ENCODE measurements around the gene MTHFD1L. TPM values are rescaled to one million over a fixed set of nuclear protein-coding genes. Genes with fewer than 3 reads are reported as not detected.

MTHFD1L gene
- total RNA-seq, 4 donors from 2014 or later, result 4.3 to 23.1 (median 4.7) TPM

GRCh38 chr6:151087861-151088598 is 222.5 kb downstream of the MTHFD1L start:
- Histone ChIP-seq H3K4me3 (no peak overlapping the region), H3K4me1 (no peaks in the 10 kb centered on the region), H3K36me3 (no peaks in the 10 kb centered on the region), H3K27ac (no peak overlapping the region), H3K9me3 (no peaks in the 10 kb centered on the region), H3K27me3 (no peaks in the 10 kb centered on the region)
- TF ChIP-seq CTCF (IDR thresholded peaks at IDR 0.05) (no peak), POLR2A (IDR thresholded peaks at IDR 0.05) (no peak)
- no peak for DNase-seq

- DNase-seq, result no peak
- Histone ChIP-seq H3K4me3 (no peak overlapping the region), H3K9me3 (no peaks in the 10 kb centered on the region), H3K27ac (no peak overlapping the region), H3K4me1 (no peaks in the 10 kb centered on the region), H3K27me3 (no peaks in the 10 kb centered on the region), H3K36me3 (no peaks in the 10 kb centered on the region)
- no peak for TF ChIP-seq CTCF (IDR thresholded peaks at IDR 0.05)
- TF ChIP-seq POLR2A (IDR thresholded peaks at IDR 0.05), result no peak
Measured at GRCh38 chr6:151088599-151088935, 223.1 kb downstream of the MTHFD1L start.

GRCh38 chr6:151088963-151089362 is 223.5 kb downstream of the MTHFD1L start:
- no peaks in the 10 kb centered on the region for H3K27me3 ChIP-seq
- no peak overlapping the region for H3K27ac ChIP-seq
- no peak for DNase-seq
- H3K4me3 ChIP-seq, result no peak overlapping the region
- no peaks in the 10 kb centered on the region for H3K9me3 ChIP-seq
- H3K4me1 ChIP-seq, result no peaks in the 10 kb centered on the region
- no peaks in the 10 kb centered on the region for H3K36me3 ChIP-seq
- TF ChIP-seq CTCF (IDR thresholded peaks at IDR 0.05), result no peak
- no peak for TF ChIP-seq POLR2A (IDR thresholded peaks at IDR 0.05)

GRCh38 chr6:151089978-151090377 is 224.5 kb downstream of the MTHFD1L start:
- DNase-seq, result no peak
- Histone ChIP-seq H3K36me3 (no peaks in the 10 kb centered on the region), H3K9me3 (no peaks in the 10 kb centered on the region), H3K4me3 (no peak overlapping the region), H3K4me1 (no peaks in the 10 kb centered on the region), H3K27ac (no peak overlapping the region), H3K27me3 (no peaks in the 10 kb centered on the region)
- no peak for TF ChIP-seq CTCF (IDR thresholded peaks at IDR 0.05)
- TF ChIP-seq POLR2A (IDR thresholded peaks at IDR 0.05), result no peak

GRCh38 chr6:151091571-151091970 is 226.1 kb downstream of the MTHFD1L start:
- H3K36me3 ChIP-seq, result no peaks in the 10 kb centered on the region
- H3K27ac ChIP-seq, result no peak overlapping the region
- H3K4me1 ChIP-seq, result no peaks in the 10 kb centered on the region
- no peaks in the 10 kb centered on the region for H3K9me3 ChIP-seq
- no peak overlapping the region for H3K4me3 ChIP-seq
- no peaks in the 10 kb centered on the region for H3K27me3 ChIP-seq
- no peak for DNase-seq
- TF ChIP-seq POLR2A (IDR thresholded peaks at IDR 0.05), result no peak
- no peak for TF ChIP-seq CTCF (IDR thresholded peaks at IDR 0.05)

- no peaks in the 10 kb centered on the region for H3K27me3 ChIP-seq
- H3K4me1 ChIP-seq, result no peaks in the 10 kb centered on the region
- no peak overlapping the region for H3K4me3 ChIP-seq
- H3K27ac ChIP-seq, result no peak overlapping the region
- no peak for TF ChIP-seq POLR2A (IDR thresholded peaks at IDR 0.05)
- H3K36me3 ChIP-seq, result no peaks in the 10 kb centered on the region
- no peaks in the 10 kb centered on the region for H3K9me3 ChIP-seq
- DNase-seq, result no peak
Measured at GRCh38 chr6:151092591-151092990, 227.1 kb downstream of the MTHFD1L start.

All from Peyer's patch (tissue), 4 donors.